ENCODE measurements around the gene AUTS2.
"Not testable (repeated sequence)": the region's sequence is repeated elsewhere in the genome, so short reads cannot be mapped to it uniquely, and the experiment has no call there.

AUTS2 gene

GRCh38 chr7:70594885-70595284, 996.6 kb downstream of the AUTS2 start:
- in situ Hi-C loops (cut with MboI; ENCODE audit: low pct_unique_long_range_greater_than_20kb, low sequenced_read_pairs) = not testable (repeated sequence)

DNA sequence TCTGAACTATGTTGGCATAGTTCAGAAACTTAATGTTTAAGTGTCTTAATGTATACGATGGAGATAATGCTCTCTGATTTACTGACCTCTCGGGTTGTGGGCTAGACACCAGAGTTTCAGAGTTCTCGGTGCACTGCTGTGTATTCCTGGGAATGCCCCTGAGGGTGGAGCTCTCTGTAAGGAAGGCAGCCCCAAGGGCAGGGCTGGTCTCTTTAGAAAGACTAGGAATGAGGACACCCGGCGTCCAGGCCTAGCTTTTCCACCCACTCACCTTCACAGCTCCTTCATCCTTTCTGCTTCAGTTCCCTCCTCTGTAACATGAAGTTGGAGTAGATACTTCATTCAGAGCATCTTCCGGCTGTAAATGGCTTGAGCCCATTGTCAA, 997.1 kb downstream of the AUTS2 start:
- in situ Hi-C loops (cut with MboI; ENCODE audit: low pct_unique_long_range_greater_than_20kb, low sequenced_read_pairs) = no loop called here
- no peak for DNase-seq

More at GRCh38 chr7:70594885-70595284, 996.6 kb downstream of the AUTS2 start:
- DNase-seq = not testable (repeated sequence)

DNA sequence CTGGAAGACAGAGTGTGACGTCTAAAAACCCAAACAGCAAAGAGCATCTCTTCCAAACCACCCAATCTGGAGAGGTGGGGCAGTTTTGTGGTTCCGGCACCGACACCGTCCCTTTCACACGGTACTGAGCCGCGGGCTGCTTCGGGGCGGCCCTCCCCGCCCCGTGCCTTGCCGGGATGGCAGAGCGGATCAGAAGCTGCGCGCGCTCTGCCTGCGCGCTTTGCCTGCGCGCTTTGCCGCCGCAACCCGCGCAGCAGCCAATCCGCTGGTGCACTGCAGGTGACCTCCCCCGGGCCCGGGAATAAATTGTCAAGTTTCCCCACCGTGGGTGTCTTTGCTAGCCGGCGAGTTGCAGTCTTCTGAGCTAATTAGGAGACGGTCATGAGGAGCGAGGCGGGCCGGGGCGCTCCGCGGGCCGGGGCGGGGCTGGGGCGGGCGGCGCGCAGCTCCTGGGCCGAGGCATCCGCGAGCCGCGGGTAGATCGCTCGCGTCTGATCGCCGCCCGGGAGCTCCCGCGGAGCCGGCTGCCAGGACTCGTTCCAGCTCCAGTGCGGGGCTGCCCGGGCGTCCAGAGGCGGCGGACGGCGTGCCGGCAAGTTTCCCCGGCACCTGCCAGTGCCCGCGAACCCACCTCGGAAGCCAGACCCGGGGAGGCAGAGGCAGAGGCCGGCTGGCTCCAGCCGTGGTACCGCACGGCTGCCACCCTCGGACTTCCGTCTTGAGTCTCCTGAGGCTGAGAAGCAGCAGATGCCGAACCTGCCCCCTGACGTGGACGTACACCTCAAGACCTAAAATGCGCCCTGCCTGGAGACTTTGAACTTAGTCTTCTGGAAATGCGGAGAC, 997.7 kb downstream of the AUTS2 start:
- no peak for DNase-seq

GRCh38 chr7:70596598-70596913, 998.3 kb downstream of the AUTS2 start:
- in situ Hi-C loops (cut with MboI; ENCODE audit: low pct_unique_long_range_greater_than_20kb, low sequenced_read_pairs) = no loop called here
- no peak for DNase-seq

More for the DNA sequence above, 997.7 kb downstream of the AUTS2 start:
- in situ Hi-C loops (cut with MboI; ENCODE audit: low pct_unique_long_range_greater_than_20kb, low sequenced_read_pairs) = no loop called here

GRCh38 chr7:70597066-70597465, 998.8 kb downstream of the AUTS2 start:
- in situ Hi-C loops (cut with MboI; ENCODE audit: low pct_unique_long_range_greater_than_20kb, low sequenced_read_pairs) = no loop called here
- no peak for DNase-seq

DNA sequence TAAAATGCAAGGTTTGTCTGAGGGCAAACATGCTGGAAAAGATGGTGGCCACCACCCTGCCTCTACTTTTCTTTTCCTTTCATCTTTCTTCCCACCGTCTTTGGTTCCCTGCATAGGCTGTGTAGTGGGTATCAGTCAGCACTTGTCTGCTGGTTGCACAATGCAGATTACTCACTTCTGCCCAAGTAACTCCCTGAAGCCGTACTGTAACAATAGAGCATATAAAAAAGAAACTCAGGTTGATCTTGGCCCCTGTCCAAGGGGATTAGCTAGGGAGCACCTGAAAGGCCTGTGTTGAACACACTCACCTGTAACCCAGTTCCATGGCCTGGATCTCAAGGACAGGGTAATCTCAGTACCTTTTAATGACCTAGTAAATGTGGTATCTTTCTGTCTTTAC, 1000.7 kb downstream of the AUTS2 start:
- in situ Hi-C loops (cut with MboI; ENCODE audit: low pct_unique_long_range_greater_than_20kb, low sequenced_read_pairs) = no loop called here
- no peak for DNase-seq

GRCh38 chr7:70599446-70600190, 1001.3 kb downstream of the AUTS2 start:
- DNase-seq = no peak
- in situ Hi-C loops (cut with MboI; ENCODE audit: low pct_unique_long_range_greater_than_20kb, low sequenced_read_pairs) = no loop called here

GRCh38 chr7:70600993-70601392, 1002.7 kb downstream of the AUTS2 start:
- no peak for DNase-seq
- in situ Hi-C loops (cut with MboI; ENCODE audit: low pct_unique_long_range_greater_than_20kb, low sequenced_read_pairs) = no loop called here

DNA sequence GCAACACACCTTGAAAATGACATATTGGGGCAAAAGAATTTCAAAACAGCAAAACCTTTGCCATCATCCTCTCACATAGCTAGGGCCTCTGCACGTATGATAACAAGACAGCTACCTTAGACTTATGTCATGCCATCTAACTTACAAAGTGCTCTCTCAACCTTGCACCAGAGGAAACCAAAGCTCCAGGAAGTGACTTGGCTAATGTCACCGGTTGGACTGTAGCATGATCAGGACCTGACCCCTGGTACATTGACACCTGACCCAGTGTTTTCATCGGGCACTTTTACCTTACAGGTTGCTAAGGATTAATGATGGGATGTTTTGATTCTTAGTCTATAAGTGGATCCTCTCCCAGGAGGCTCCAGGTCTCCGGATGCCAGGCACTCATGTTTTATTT, 1003.8 kb downstream of the AUTS2 start:
- in situ Hi-C loops (cut with MboI; ENCODE audit: low pct_unique_long_range_greater_than_20kb, low sequenced_read_pairs) = no loop called here
- DNase-seq = no peak

DNA sequence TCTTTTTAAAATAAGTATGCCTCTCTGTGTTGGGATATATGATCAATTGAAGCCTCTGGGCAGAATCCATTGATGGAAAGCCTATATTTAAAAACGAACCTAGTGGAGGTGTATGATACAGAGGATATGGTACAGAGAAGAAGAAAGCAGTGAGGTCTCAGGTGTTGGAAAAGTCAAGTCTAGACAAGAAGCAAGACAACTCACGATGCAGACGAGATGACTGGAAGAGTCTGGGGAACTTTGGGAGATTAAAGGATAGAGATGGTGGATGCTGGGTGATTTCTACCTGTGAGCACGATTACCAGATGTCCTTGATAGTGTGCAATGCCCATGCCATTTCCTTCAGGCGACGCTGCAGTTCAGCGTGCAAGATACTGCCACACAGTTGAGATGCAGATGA, 1009.0 kb downstream of the AUTS2 start:
- DNase-seq = no peak
- in situ Hi-C loops (cut with MboI; ENCODE audit: low pct_unique_long_range_greater_than_20kb, low sequenced_read_pairs) = no loop called here

- no peak for DNase-seq
- in situ Hi-C loops (cut with MboI; ENCODE audit: low pct_unique_long_range_greater_than_20kb, low sequenced_read_pairs) = no loop called here
Measured at GRCh38 chr7:70607759-70608158, 1009.5 kb downstream of the AUTS2 start.

DNA sequence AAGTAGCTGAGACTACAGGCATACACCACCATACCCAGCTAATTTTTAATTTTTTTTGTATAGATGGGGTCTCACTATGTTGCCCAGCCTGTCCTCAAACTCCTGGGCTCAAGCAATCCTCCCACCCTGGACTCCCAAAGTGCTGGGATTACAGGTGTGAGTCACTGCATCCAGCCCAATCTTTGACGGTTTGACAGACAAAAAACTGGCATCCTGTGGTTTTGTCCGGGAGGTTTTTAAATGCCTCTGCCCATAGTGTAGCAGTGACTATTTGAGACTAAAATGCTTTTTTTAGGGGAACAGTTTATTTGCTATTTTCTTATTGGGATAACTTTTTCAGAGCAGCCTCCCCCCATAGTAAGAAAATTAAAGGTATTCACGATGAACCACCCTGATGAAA, 1010.0 kb downstream of the AUTS2 start:
- in situ Hi-C loops (cut with MboI; ENCODE audit: low pct_unique_long_range_greater_than_20kb, low sequenced_read_pairs) = no loop called here
- DNase-seq = no peak

DNA sequence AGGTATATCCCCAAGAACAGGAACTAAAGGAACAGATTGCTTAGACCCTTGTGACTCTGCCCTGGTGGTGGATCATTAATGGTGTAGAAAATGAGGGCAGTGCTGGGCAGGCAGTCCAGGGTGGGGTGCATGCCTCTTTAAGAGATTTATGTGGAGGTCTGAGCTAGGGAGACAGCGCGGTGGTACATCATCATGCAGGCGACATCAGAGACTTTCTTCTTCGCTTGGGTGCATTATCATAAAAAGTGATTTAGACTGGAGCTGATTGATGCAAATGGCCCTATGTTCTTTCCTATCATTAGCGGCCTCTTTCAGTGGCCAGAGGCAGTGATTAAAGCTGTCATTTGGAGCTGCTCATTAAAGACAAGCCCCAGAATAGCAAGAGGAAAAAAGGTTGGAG, 1014.5 kb downstream of the AUTS2 start:
- in situ Hi-C loops (cut with MboI; ENCODE audit: low pct_unique_long_range_greater_than_20kb, low sequenced_read_pairs) = no loop called here
- DNase-seq = no peak

- in situ Hi-C loops (cut with MboI; ENCODE audit: low pct_unique_long_range_greater_than_20kb, low sequenced_read_pairs) = no loop called here
- DNase-seq = no peak
Measured at GRCh38 chr7:70614237-70615045, 1016.2 kb downstream of the AUTS2 start.

- in situ Hi-C loops (cut with MboI; ENCODE audit: low pct_unique_long_range_greater_than_20kb, low sequenced_read_pairs) = no loop called here
- no peak for DNase-seq
Measured at GRCh38 chr7:70615066-70615606, 1016.9 kb downstream of the AUTS2 start.

DNA sequence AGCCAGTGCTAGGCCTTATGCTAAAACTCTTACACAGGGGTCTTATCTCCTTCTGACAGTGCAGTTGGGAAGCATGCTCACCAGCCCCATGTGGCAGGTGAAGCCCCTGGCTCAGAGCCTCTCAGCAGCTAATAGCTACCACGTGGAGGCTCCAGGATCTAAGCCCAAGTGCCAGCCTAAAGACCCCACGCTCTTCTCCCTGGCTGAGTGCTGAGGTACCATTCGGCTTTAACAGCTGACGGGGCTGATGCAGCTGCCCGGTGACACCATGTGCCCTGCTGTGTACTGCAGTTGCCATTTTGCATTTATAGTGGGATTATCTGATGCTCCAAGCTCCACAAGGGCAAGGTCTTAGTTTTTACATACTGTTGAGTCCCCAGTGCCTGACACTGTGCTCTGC, 1017.9 kb downstream of the AUTS2 start:
- in situ Hi-C loops (cut with MboI; ENCODE audit: low pct_unique_long_range_greater_than_20kb, low sequenced_read_pairs) = no loop called here
- no peak for DNase-seq

DNA sequence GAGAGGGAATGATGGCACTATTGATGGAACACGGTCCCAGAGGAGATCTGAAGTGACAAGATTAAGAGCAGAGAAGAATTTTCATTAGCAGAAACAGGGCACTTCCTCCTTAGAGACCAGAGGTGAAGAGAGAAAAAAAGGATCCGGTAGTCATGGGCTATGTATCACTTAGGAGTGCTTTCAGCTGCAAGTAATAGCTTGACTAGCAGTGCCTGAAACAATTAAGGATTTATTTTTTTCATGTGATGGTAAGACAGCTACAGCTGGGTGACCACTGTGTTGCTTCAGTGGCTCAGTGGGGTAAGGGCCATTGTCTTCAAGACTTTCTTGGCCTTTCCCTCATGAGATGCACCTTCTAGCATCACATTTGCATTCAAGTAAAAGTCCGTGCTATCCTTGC, 1018.5 kb downstream of the AUTS2 start:
- no peak for DNase-seq
- in situ Hi-C loops (cut with MboI; ENCODE audit: low pct_unique_long_range_greater_than_20kb, low sequenced_read_pairs) = no loop called here

DNA sequence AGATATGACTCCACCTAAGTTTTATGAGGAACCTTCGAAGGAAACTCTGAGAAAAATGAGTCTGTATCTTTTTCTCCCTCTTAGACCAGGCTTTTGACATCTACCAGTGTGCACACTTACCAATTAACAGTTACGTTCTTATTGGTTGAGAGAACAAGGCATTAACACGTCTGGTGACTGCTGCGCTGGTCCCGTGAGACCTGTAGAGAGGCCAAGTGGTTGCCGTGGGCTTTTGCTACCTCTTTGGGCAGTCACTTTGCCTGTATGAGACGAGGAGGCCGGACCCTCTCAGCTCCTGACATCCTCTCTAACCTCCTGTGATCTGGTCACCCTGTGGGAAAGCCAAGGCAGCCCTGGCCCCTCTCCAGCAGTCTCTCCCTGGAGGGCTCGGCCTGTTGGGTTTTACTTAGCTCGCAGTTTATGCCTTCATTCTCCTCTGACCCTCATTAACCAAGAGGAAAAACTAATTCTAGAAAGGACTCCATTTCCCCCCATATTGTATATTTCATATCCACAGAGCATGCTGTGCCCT, 1019.8 kb downstream of the AUTS2 start:
- in situ Hi-C loops (cut with MboI; ENCODE audit: low pct_unique_long_range_greater_than_20kb, low sequenced_read_pairs) = no loop called here
- DNase-seq = no peak

DNA sequence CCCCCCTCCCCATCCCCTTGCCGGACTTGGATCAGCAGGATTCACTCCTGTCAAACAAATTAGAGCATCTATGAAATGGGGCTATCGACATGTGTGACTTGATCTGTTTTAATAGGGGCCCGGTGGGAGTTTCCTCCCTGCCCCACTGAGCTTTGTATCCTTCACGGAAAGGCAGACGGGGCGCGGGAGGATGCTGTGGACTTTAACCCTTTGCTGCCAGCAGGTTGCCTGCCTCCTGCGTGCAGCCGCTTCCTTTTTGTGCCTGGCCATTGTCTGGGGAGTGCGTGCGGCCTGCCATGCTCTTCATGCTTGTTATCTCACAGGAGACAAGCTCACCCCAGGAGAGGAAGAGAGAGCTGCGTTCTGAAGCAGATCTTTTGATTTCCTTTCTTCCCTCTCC, 1020.9 kb downstream of the AUTS2 start:
- no peak for DNase-seq
- in situ Hi-C loops (cut with MboI; ENCODE audit: low pct_unique_long_range_greater_than_20kb, low sequenced_read_pairs) = no loop called here

All from KBM-7 (cell line).